GM19438 (cell line): Measurements from ENCODE around the gene CFAP300.

ENCODE experiments used
- ATAC-seq: cut with Tn5 transposase; IDR thresholded peaks from one replicate; pipeline ENCODE4 v1.9.1; 2021; ENCODE audit warnings: low read depth; ENCODE audit not compliant: unreplicated experiment

CFAP300 gene

GRCh38 chr11:102119997-102120396 lies 72.8 kb downstream of the CFAP300 start:
- ATAC-seq = no peak

DNA sequence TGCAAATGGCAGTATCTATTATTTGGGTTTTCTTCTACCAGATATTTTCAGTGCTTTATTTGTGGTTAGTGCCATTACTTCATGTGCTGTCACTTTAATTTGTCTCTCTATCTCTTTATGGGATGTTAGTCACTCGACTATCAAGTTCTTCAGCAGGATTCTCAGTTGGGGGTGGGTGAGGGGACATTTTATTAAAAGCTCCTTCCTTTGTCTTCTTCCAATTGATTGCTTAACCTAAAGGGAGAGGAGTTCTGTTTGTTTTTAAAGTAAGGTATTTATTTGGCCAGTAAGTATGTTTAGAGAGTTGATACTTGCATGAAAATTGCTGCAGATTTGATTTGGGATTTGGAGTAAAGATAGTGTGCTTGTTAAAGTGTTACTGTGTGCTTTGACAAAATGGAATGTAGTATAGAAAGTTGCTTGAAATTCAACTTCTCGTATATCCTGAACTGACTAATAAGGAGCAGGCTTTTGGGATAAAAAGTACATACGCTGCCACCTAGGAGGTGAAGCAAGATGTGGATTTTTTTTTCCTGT lies 73.3 kb downstream of the CFAP300 start:
- ATAC-seq = no peak

GRCh38 chr11:102121329-102121728 lies 74.1 kb downstream of the CFAP300 start:
- no peak for ATAC-seq
